ENCODE results near the gene EXOSC5.

DNA sequence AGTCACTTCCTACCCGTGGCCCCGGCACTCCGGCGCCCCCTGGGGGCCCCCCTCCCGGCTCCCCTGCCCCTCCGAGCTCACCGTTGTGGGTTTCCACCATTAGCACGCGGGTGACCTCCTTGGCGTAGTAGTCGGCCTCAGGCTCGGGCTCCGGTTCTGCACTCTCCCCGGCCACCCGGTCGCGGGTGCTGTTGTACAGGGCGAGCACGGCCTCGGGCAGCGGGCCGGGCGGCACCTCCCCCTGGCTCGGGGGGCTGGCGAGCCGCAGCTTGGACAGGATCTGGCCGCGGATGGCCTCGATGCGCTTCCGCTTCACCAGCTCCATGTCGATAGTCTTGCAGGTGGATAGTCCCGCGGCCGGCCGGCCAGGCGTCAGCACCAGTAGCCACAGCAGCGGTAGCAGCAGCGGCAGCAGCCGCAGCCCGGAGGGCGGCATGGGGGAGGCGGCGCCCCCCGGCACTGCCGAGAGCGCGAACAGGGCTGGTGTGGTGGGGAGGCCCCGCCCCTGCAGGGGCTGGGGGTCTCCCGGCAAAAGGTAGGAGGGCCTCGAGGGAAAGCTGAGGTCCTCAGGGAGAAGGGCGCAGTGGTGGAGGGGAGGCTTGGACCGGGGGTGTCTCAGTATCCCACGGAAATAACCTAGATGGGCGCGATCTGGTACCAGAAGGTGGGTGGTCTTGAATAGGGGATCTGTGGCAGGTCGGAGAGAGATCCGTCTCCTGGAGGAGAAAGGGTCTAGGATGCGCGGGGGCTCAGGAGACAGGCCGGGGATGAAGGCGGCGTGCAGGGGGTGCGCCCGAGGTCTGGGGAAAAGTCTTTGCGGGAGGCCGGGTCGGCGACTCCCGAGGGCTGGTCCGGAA lies 44.3 kb downstream of the EXOSC5 start:
- no peak for TF ChIP-seq SUZ12 (IDR thresholded peaks at IDR 0.05)
- TF ChIP-seq HDGF (IDR thresholded peaks at IDR 0.05; ENCODE audit: borderline replicate concordance) = no peak
- TF ChIP-seq ZNF384 (IDR thresholded peaks at IDR 0.05) = no peak
- no peak for TF ChIP-seq TARDBP (IDR thresholded peaks at IDR 0.05)
- no peak for TF ChIP-seq FOXA1 (IDR thresholded peaks at IDR 0.05)

Data from HEK293T (cell line).